GM21515 (cell line): ENCODE results near the gene FTCDNL1.

Source experiments
- ATAC-seq: cut with Tn5 transposase; IDR thresholded peaks from one replicate; pipeline ENCODE4 v1.9.1; 2021; ENCODE audit not compliant: unreplicated experiment

The FTCDNL1 gene

DNA sequence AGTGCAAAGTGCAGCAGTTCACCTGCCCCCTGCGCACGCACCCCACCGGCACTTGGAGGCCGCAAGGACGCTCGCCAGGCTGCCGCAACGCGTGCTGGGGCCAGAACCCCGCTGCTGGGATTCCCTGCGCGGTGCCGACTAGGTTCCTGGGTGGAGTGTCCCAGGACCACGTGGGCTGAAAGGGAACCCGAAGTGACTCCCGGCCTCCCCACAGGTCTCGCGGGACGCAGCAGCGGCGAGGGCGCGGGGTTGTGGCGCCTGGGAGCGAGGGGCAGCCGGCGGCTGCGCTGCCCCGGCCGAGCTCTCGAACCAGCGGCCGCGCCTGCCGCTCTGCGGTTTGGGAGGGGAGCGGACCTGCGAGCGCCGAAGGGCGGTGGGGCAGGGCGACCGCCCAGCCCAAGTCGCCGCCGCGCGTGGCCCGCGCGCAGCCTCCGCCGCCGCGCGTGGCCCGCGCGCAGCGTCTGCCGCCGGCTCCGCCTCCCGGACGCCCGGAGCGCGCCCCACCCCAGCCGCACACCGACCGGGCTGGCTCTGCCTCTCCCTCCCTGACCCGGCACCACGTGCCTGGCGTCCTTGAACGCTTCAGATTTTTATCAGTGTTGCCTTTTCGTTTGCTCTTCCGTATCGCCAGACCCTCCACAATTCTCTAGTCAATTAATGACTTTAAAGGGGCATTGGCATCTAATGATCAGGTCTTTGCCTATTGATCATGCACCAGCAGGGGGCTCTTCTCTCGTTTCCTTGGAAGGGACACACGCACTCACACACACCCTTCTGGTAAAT, at the start of gene FTCDNL1:
FTCDNL1 (minus strand) TSS at position 475 of the 783 bp plus-strand sequence. CDS start 2,230 bp downstream, outside the sequence.
- peak; percentile 97 for ATAC-seq

DNA sequence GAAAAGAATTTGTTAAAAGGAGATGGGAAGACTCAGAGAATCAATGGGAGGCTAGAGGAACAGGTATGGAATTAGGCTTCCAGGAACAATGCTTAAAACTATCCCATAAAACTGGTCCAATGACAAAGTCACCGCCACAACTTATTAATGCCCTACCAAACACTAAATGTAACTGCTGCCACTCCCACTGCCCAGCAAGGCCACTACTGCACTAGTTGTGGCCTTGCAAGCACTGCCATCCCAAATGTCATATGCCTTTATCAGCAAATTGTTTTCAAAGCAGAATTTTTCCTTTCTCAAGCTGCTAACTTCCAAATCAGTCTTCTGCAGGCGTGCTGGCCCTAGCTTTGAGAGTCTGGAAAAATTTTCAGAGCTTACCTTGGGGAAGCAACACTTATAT, 45.6 kb upstream of the FTCDNL1 start:
- no peak for ATAC-seq

GRCh38 chr2:199895406-199895805, 44.4 kb upstream of the FTCDNL1 start:
- no peak for ATAC-seq

DNA sequence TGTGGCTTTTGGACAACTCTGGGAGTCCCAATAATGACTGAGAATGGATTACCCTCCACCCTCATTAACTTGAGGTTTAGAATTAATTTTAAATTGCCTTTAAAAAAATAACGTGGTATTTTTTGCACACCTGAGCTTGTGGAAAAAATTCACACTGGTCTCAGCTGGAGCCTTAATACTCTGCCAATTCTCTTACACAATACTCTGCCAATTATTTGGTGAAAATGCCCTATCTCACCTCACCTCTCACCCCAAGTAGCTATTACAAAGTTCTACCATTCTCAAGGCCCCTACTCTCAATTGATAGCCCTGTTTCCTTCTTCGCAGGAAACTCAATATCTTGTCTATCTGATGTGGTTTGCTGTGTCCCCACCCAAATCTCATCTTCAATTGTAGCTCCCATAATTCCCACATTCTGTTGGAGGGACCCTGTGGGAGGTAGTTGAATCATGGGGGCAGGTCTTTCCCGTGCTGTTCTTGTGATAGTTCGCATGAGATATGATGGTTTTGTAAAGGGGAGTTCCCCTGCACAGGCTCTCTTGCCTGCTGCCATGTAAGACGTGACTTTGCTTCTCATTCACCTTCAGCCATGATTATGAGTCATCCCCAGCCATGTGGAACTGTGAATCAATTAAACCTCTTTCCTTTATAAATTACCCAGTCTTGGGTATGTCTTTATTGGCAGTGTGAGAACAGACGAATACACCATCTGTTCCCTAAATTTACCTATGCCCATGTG, 32.7 kb upstream of the FTCDNL1 start:
- no peak for ATAC-seq

GRCh38 chr2:199882667-199883066, 31.7 kb upstream of the FTCDNL1 start:
- no peak for ATAC-seq

GRCh38 chr2:199875400-199875799, 24.4 kb upstream of the FTCDNL1 start:
- no peak for ATAC-seq

DNA sequence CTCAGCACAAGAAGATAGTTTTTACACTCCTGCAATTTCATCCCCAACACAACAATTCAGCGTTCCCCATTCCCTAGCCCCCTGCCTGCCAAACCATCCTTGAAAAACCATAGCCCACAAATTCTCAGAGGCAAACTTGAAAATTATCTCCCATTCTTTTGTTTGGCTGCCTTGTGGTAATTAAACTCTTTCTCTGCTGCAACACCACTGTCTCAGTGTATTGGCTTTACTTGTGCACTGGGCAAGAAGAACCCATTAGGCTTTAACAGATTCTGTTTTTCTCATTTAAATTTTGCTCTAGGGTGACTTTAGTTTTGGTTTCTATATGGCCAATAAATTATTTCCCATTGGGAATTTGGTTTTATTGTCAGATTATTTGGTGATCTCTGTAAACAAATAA, 23.2 kb upstream of the FTCDNL1 start:
- no peak for ATAC-seq

DNA sequence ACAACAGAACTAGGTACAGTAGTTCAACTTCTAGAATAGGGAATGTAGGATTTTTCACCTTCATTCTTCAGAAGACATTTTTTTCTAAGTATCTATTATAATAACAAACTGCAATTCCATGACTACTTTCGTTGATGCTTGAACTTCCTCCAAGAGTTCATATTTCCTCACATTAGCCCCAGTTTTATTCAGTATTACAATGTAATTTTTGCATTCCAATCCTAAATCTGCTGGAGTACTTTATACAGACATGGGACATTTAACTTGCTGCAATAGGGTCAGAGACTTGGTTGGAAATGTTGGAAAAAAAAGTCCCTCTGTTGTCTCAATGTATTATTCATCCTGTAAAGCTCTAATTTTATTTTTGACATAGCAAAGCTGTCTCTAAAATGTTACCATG, 19.6 kb upstream of the FTCDNL1 start:
- ATAC-seq: no peak

- no peak for ATAC-seq
Observed at GRCh38 chr2:199869653-199870052, 18.7 kb upstream of the FTCDNL1 start.

- ATAC-seq: no peak
Observed at GRCh38 chr2:199869227-199869541, 18.2 kb upstream of the FTCDNL1 start.

- no peak for ATAC-seq
Observed at GRCh38 chr2:199868431-199869226, 17.6 kb upstream of the FTCDNL1 start.

DNA sequence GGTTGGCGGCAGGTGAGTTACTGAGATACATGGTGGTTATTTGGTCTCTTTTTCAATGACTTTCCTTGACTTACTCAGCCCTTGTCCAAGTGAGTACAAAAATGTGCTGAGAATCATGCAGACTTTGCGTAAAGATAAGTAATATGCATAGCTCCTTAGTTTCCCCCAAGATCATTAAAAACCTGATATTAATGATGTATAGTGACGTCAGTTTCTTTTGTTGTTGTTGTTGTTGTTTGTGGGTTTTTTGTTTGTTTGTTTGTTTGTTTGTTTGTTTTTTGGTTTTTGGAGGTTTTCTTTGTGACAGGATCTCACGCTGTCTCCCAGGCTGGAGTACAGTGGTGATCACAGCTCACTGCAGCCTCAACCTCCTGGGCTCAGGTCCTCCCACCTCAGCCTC, 14.9 kb upstream of the FTCDNL1 start:
- no peak for ATAC-seq

DNA sequence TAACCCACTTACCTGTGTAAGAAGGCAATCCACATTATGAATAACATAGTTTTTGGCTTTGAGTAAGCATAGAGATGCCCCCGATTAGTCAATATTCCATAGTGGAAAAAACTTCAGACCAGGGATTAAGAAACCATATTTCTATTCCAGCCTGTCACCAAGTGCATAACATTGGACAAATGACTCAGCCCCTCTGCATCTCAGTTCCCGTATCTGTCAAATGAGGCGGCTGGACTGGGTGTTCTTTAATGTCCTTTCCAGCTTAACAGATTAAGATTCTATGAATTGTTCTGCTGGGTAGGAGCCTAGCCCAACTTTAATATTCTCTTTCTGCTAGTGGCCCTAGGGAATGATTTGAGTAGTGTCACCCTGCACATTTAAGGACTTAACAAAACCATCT, 11.8 kb upstream of the FTCDNL1 start:
- no peak for ATAC-seq

GRCh38 chr2:199861132-199861774, 10.3 kb upstream of the FTCDNL1 start:
- ATAC-seq: no peak

DNA sequence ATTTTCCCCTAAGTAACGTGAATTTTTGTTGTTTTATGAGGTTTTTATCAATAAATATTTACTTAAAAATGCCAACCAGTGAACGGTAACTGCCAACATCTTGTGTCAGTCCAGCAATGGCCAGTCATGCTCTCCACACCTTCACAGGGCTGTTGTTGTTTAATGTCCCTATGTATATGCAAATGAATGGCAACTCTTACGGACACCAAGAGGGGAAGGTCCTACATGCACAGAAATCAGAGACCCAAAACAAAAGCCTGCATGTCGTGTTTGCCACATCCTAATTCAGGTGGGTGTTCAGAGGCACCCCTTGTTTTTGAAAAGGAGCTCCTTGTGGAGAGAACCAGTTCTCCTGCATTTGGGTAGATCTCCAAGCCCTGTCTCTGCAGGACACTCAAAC, 4.8 kb upstream of the FTCDNL1 start:
- no peak for ATAC-seq

- ATAC-seq: no peak
Observed at GRCh38 chr2:199851883-199852282, 891 bp upstream of the FTCDNL1 start.

GRCh38 chr2:199851501-199851810, 464 bp upstream of the FTCDNL1 start:
- ATAC-seq: no peak

GRCh38 chr2:199850218-199850717, 724 bp downstream of the FTCDNL1 start:
- no peak for ATAC-seq

DNA sequence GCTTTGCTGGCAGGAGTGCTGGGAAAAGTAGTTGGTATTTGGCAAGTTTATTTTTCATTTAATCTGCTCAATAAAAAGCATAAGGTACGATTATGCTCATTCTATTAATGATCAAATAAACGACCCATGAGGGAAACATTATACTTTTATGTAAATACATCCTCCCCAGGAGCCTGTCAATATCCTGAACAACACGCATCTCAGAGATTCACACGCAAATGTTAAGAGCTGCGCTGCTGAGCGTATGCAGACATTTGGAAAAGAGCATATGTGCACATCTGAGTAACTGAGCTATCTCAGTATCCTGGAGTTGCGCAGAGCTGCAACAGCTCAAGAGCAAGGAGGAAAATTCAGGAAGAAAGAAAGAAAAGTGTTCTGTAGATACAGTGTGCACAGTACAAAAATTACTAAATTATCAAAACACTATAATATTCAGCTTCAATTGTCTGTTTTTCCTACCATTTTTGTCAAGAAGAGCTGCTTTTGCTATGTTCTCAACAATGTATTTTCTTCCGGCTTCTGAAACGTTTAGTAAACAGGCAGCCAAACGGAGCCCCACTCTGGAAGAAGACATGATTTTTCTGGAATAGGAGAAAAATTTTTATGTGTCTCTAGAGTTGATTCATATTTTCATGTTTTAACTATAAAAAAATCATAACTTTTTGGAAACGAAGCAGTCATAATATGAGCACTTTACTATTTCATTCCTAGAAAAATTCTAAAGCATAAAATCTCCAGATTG, 2.4 kb downstream of the FTCDNL1 start:
- ATAC-seq: no peak

DNA sequence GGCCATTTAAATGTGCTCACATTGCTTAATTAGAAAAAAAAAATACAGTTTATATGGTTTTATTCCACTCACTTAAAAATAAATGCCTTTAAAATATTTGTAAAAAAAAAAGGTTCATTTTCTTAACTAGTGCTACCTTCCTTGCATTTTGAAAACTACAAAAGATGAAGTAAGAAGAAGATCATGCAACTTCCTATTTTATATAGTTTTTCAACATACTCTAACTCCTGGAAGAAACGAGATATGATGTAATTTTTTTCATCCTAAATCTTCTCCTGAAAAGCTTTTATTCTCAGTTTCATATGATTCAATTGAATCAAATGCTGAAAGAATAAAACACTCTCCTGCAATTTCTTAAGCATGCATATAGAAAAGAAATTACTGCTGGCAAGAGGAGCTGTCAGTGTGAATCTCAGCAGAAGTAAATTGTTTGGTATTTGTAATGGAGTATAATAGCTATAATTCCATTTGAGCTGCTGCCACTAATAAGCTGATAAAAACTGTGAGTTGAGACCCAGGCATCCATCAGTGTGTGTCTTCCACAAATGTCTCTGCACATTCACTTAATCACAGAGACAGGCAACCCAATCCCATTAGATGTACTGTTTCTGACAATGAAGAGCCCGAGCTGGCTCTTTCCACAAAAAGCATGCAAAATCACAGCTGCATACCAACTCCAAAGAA, 3.7 kb downstream of the FTCDNL1 start:
- ATAC-seq: no peak
